HCT116 (cell line): ENCODE measurements around the gene HOXC4. TPM values are rescaled to one million over a fixed set of nuclear protein-coding genes. Genes with fewer than 3 reads are reported as not detected.

Experiments
- ATAC-seq: fragments of 200-7000 bp; cut with Tn5 transposase; 2 replicates; pipeline ENCODE4 v1.9.1; 2020; ENCODE audit warnings: mild to moderate bottlenecking, moderate library complexity
- BruUV-seq: library from RNA; stranded (reverse); fragments of 400-500 nt; replicated peaks from 2 replicates; lab custom pipeline; 2021; lab: Mats Ljungman, UMichigan
- CTCF ChIA-PET: fragments of 300-600 bp; sonication (Branson Sonifier 250); formaldehyde crosslinking; loops from one replicate; lab custom pipeline; 2021; ENCODE audit warnings: antibody characterized with exemption; lab: Charles Lee
- POLR2A ChIA-PET: fragments of 300-600, 350-600 bp; sonication (Branson Sonifier 250); formaldehyde crosslinking; loops from one replicate; lab custom pipeline; 2021; ENCODE audit warnings: antibody characterized with exemption; lab: Charles Lee
- RAD21 ChIA-PET, 2 experiments: fragments of 300-600 bp; sonication (Branson Sonifier 250); formaldehyde crosslinking; loops; one replicate each; lab custom pipeline; 2023; ENCODE audit warnings: low total read pairs in 2 of 2; ENCODE audit not compliant: uncharacterized antibody in 2 of 2, unreplicated experiment in 2 of 2, low non-redundant PET in 1 of 2; lab: Charles Lee
- DNase-seq: peaks from one replicate; pipeline ENCODE4 v3.0.0-alpha.2; 2010; ENCODE audit warnings: low read depth, low spot score
- H2AFZ ChIP-seq: fragments of 200-600 bp; shearing (Covaris generic), sonication (generic); 2 replicates; pipeline ENCODE4 v1.6.1; 2017; ENCODE audit warnings: low read depth, mixed run types, mixed read lengths, antibody characterized with exemption, low read length; ENCODE audit not compliant: poor library complexity, severe bottlenecking
- H3K27ac ChIP-seq: 2 replicates; pipeline ENCODE4 v1.5.1; 2012; ENCODE audit warnings: low read depth, low read length
- H3K27me3 ChIP-seq: fragments of 200-600 bp; sonication (generic); 2 replicates; pipeline ENCODE4 v1.6.1; 2016; ENCODE audit warnings: mixed run types, low read length, mixed read lengths; ENCODE audit not compliant: insufficient read depth
- H3K36me3 ChIP-seq, 2 experiments: fragments of 200-500 bp in 1 of 2; fragments of 200-600 bp in 1 of 2; sonication (Bioruptor generic) in 1 of 2; sonication (generic) in 1 of 2; 2 replicates each; pipeline versions ENCODE4 v1.5.1 to v1.6.1; 2014 to 2016; ENCODE audit warnings: low read length in 2 of 2, inconsistent platforms in 1 of 2, mixed read lengths in 1 of 2, mixed run types in 1 of 2; ENCODE audit not compliant: insufficient read depth in 2 of 2, control insufficient read depth in 1 of 2
- H3K4me1 ChIP-seq, 2 experiments: fragments of 200-600 bp in 1 of 2; sonication (generic) in 1 of 2; 2 replicates each; pipeline versions ENCODE4 v1.5.1 to v1.6.1; 2012 to 2017; ENCODE audit warnings: low read length in 2 of 2, inconsistent platforms in 1 of 2, mild to moderate bottlenecking in 1 of 2, mixed read lengths in 1 of 2, mixed run types in 1 of 2, moderate library complexity in 1 of 2; ENCODE audit not compliant: insufficient read depth in 2 of 2, control insufficient read depth in 1 of 2
- H3K4me2 ChIP-seq: fragments of 200-600 bp; sonication (generic); 2 replicates; pipeline ENCODE4 v1.6.1; 2017; ENCODE audit warnings: mixed run types, low read length, mixed read lengths
- H3K4me3 ChIP-seq, 2 experiments: fragments of 200-600 bp in 1 of 2; sonication (generic) in 1 of 2; replicated peaks in 1 of 2; 2 replicates each; pipeline ENCODE4 v1.5.1; 2011 to 2016; ENCODE audit warnings: low read length in 2 of 2, control low read depth in 1 of 2, low read depth in 1 of 2, mild to moderate bottlenecking in 1 of 2, mixed read lengths in 1 of 2, mixed run types in 1 of 2
- H3K79me2 ChIP-seq: fragments of 200-600 bp; sonication (generic); 2 replicates; pipeline ENCODE4 v1.6.1; 2017; ENCODE audit warnings: mild to moderate bottlenecking, mixed run types, low read length, moderate library complexity, mixed read lengths; ENCODE audit not compliant: insufficient read depth
- H3K9ac ChIP-seq: fragments of 200-600 bp; sonication (generic); 2 replicates; pipeline ENCODE4 v1.6.1; 2016; ENCODE audit warnings: low read length, mixed read lengths
- H3K9me2 ChIP-seq: fragments of 200-600 bp; sonication (generic), shearing (Covaris generic); 2 replicates; pipeline ENCODE4 v1.6.1; 2017; ENCODE audit warnings: mixed run types, mild to moderate bottlenecking, moderate library complexity; ENCODE audit not compliant: insufficient read depth
- H3K9me3 ChIP-seq, 2 experiments: fragments of 200-500 bp in 1 of 2; fragments of 200-600 bp in 1 of 2; sonication (Bioruptor generic) in 1 of 2; sonication (generic) in 1 of 2; 2 replicates each; pipeline ENCODE4 v1.6.1; 2014 to 2017; ENCODE audit warnings: low read length in 2 of 2, mixed read lengths in 2 of 2, inconsistent platforms in 1 of 2, low read depth in 1 of 2, mild to moderate bottlenecking in 1 of 2, mixed run types in 1 of 2, moderate library complexity in 1 of 2; ENCODE audit not compliant: control insufficient read depth in 1 of 2, insufficient read depth in 1 of 2
- H4K20me1 ChIP-seq: fragments of 200-600 bp; sonication (generic), shearing (Covaris generic); 2 replicates; pipeline ENCODE4 v1.6.1; 2017; ENCODE audit warnings: mixed run types, mild to moderate bottlenecking, moderate library complexity; ENCODE audit not compliant: insufficient read depth
- CBX3 ChIP-seq: IDR thresholded peaks from 2 replicates; pipeline ENCODE4 v1.6.1; 2012; ENCODE audit warnings: low read depth
- CEBPB ChIP-seq: IDR thresholded peaks from 2 replicates; pipeline ENCODE4 v1.6.1; 2012; ENCODE audit warnings: low read depth
- ELF1 ChIP-seq: IDR thresholded peaks from 2 replicates; pipeline ENCODE4 v1.6.1; 2012; ENCODE audit warnings: low read depth, borderline replicate concordance
- FOSL1 ChIP-seq: IDR thresholded peaks from 2 replicates; pipeline ENCODE4 v1.6.1; 2012; ENCODE audit warnings: low read depth
- JUND ChIP-seq: IDR thresholded peaks from 2 replicates; pipeline ENCODE4 v1.6.1; 2012
- POLR2A ChIP-seq: IDR thresholded peaks from 2 replicates; pipeline ENCODE4 v1.7.0; 2011; ENCODE audit warnings: borderline replicate concordance; ENCODE audit not compliant: insufficient read depth, insufficient read length; ENCODE audit errors: extremely low read depth
- POLR2AphosphoS5 ChIP-seq: IDR thresholded peaks from 2 replicates; pipeline ENCODE4 v1.6.1; 2011; ENCODE audit warnings: mild to moderate bottlenecking, low read depth, low read length, moderate library complexity
- RAD21 ChIP-seq: IDR thresholded peaks from 2 replicates; pipeline ENCODE4 v1.6.1; 2012; ENCODE audit warnings: low read depth, mild to moderate bottlenecking
- SP1 ChIP-seq: IDR thresholded peaks from 2 replicates; pipeline ENCODE4 v1.6.1; 2012; ENCODE audit warnings: low read depth
- SRF ChIP-seq: IDR thresholded peaks from 2 replicates; pipeline ENCODE4 v1.6.1; 2012; ENCODE audit warnings: low read depth
- TCF7L2 ChIP-seq: IDR thresholded peaks from 2 replicates; pipeline ENCODE4 v1.7.0; 2011; ENCODE audit warnings: borderline replicate concordance, inconsistent platforms; ENCODE audit not compliant: insufficient read depth, insufficient read length; ENCODE audit errors: extremely low read depth
- ZNF274 ChIP-seq: fragments of 200-500 bp; sonication (Bioruptor generic); IDR thresholded peaks from 2 replicates; pipeline ENCODE4 v1.6.1; 2014; ENCODE audit warnings: mild to moderate bottlenecking, low read depth, low read length, inconsistent platforms
- intact Hi-C: fragments of 100-400 bp; cut with micrococcal nuclease; formaldehyde crosslinking; loops from 2 replicates; pipeline ENCODE4 v1.10.0; 2022
- total RNA-seq: library from RNA; stranded (reverse); gene quantifications from one replicate; pipeline ENCODE4 v1.2.1, GENCODE V29; 2021; ENCODE audit not compliant: unreplicated experiment
- TF ChIP-seq, protein P1 (sequence below): IDR thresholded peaks from 2 replicates; pipeline ENCODE4 v1.6.1; 2012

The HOXC4 gene
- total RNA-seq, 1 experiment from 2014 or later = 1.5 TPM

DNA sequence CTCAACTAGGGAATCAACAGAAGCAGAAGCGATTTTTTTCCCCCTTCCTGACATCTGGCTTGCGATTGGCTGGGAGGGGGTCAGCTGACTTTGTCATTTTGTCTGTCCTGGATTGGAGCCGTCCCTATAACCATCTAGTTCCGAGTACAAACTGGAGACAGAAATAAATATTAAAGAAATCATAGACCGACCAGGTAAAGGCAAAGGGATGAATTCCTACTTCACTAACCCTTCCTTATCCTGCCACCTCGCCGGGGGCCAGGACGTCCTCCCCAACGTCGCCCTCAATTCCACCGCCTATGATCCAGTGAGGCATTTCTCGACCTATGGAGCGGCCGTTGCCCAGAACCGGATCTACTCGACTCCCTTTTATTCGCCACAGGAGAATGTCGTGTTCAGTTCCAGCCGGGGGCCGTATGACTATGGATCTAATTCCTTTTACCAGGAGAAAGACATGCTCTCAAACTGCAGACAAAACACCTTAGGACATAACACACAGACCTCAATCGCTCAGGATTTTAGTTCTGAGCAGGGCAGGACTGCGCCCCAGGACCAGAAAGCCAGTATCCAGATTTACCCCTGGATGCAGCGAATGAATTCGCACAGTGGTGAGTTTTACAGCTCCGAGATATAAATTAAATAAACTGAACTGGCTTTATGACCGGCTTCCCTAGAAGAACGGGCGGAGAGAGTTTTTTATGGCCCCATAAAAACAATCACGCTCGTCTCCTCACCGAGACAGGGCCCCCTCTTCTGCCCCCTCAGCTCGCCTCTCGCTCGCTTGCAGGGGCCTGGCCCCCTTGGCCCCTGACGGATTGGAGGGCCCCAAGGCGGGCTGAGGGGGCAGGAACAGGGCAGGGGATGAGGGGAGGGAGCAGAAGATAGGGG lies 25.1 kb upstream of the HOXC4 start, which contains the start of gene HOXC6:
HOXC6 (plus strand) TSS at position 127 of the 888 bp plus-strand sequence; CDS start at position 209, 82 bp downstream.
- TF ChIP-seq ZNF274 (no peak), ELF1 (no peak), SRF (no peak), JUND (no peak)
- ATAC-seq (no peak), DNase-seq (no peak)
- Histone ChIP-seq H3K36me3 (no peaks in the 10 kb centered on the region), H3K4me3 (no peak within 1 kb of the TSS), H2AFZ (no peak within 1 kb of the TSS), H3K4me2 (no peak within 1 kb of the TSS), H3K9ac (no peak within 1 kb of the TSS), H3K27ac (no peak within 1 kb of the TSS), H3K4me1 (peaks cover 3 to 10% of the 10 kb centered on the region in 2 experiments; a peak in 3 of 4 replicates), H3K79me2 (no peaks in the 10 kb centered on the region), H4K20me1 (no peaks in the 10 kb centered on the region), H3K9me2 (no peaks in the 10 kb centered on the region), H3K9me3 (no peaks in the 10 kb centered on the region), H3K27me3 (no peaks in the 10 kb centered on the region)
- CTCF ChIA-PET = interaction anchor here (2.6 kb wide), 1 partner anchor 11 kb away, joined by 7 read pairs; no protein-coding TSS in a partner anchor
- POLR2A ChIA-PET = interaction anchor here (1.0 kb wide), 1 partner anchor 12 kb away, joined by 3 read pairs; no protein-coding TSS in a partner anchor
- intact Hi-C loops = no loop called here
- RAD21 ChIA-PET = no interaction called here
- BruUV-seq = no TSS peak

DNA sequence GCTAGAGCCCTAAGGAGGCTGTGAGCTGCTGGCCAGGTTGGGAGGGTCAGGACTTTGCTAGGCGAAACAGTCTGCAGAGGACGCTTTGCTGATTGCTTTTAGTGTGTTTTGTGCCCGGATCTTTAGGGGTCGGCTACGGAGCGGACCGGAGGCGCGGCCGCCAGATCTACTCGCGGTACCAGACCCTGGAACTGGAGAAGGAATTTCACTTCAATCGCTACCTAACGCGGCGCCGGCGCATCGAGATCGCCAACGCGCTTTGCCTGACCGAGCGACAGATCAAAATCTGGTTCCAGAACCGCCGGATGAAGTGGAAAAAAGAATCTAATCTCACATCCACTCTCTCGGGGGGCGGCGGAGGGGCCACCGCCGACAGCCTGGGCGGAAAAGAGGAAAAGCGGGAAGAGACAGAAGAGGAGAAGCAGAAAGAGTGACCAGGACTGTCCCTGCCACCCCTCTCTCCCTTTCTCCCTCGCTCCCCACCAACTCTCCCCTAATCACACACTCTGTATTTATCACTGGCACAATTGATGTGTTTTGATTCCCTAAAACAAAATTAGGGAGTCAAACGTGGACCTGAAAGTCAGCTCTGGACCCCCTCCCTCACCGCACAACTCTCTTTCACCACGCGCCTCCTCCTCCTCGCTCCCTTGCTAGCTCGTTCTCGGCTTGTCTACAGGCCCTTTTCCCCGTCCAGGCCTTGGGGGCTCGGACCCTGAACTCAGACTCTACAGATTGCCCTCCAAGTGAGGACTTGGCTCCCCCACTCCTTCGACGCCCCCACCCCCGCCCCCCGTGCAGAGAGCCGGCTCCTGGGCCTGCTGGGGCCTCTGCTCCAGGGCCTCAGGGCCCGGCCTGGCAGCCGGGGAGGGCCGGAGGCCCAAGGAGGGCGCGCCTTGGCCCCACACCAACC lies 23.9 kb upstream of the HOXC4 start:
- Histone ChIP-seq H3K4me3 (no peak overlapping the region), H3K9ac (no peak overlapping the region), H3K4me2 (no peak overlapping the region), H3K4me1 (peaks cover 7 to 20% of the 10 kb centered on the region in 2 experiments), H3K36me3 (no peaks in the 10 kb centered on the region), H4K20me1 (no peaks in the 10 kb centered on the region), H3K9me2 (no peaks in the 10 kb centered on the region), H3K9me3 (no peaks in the 10 kb centered on the region), H3K79me2 (no peaks in the 10 kb centered on the region), H2AFZ (no peak overlapping the region), H3K27ac (no peak overlapping the region), H3K27me3 (no peaks in the 10 kb centered on the region)
- intact Hi-C loops = loop anchor here (5.0 kb wide), 1 partner anchor 108 kb away; no protein-coding TSS in a partner anchor
- ChIA-PET CTCF (no interaction called here), RAD21 (no interaction called here), POLR2A (no interaction called here)
- no peak for TF ChIP-seq CEBPB
- TF ChIP-seq, protein P1, sequence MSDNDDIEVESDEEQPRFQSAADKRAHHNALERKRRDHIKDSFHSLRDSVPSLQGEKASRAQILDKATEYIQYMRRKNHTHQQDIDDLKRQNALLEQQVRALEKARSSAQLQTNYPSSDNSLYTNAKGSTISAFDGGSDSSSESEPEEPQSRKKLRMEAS = no peak
- TF ChIP-seq CBX3 = no peak
- TF ChIP-seq SP1 = no peak
- TF ChIP-seq POLR2AphosphoS5 = no peak
- no peak for TF ChIP-seq TCF7L2
- no peak for TF ChIP-seq POLR2A
- no peak for TF ChIP-seq RAD21
- no peak for TF ChIP-seq FOSL1
- no peak for ATAC-seq
- BruUV-seq = no TSS peak
- DNase-seq = no peak
